PC-3 (cell line): ENCODE results near the gene SYNE1.

Experiments
- CTCF ChIP-seq: fragments of 300-600 bp; sonication (generic); conservative IDR thresholded peaks from 2 replicates; pipeline ENCODE4 v1.5.1; 2017; ENCODE audit warnings: antibody characterized with exemption, low read depth, mild to moderate bottlenecking, low read length
- EZH2 ChIP-seq: fragments of 300-600 bp; sonication (generic); IDR thresholded peaks from one replicate; pipeline ENCODE4 v1.6.1; 2017; ENCODE audit warnings: antibody characterized with exemption, mild to moderate bottlenecking, low read length; ENCODE audit not compliant: unreplicated experiment

DNA sequence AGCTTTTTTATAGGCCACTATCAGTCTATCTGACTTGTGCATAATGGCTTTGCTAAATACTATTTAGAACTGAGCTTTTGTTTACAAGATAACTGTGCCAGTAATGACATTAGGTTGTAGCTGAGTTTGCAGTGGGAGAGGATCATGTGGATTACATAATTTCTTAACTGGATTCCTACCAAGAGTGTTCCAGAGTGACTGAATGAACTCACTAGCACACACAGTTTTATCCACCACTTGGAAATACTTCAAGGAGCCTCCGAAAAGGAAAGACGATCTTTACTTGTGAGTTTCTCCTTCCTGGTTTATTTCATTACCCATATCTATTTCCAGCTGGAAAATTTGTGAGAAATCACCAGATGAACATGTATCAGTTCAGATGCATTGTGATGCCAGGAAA is 10.9 kb upstream of the SYNE1 start:
- TF ChIP-seq CTCF (no peak), EZH2 (no peak)
